ENCODE results near the gene RPL14. TPM values are rescaled to one million over a fixed set of nuclear protein-coding genes. Genes with fewer than 3 reads are reported as not detected.

RPL14 gene
- total and polyA plus RNA-seq, 2 of the 13 experiments (the other 11 are each of a cell fraction or from before 2014, with no cell fraction given), result 502 to 1,291 TPM

GRCh38 chr3:40456940-40457823 is at the start of gene RPL14 (continued):
- TF ChIP-seq, protein P1, sequence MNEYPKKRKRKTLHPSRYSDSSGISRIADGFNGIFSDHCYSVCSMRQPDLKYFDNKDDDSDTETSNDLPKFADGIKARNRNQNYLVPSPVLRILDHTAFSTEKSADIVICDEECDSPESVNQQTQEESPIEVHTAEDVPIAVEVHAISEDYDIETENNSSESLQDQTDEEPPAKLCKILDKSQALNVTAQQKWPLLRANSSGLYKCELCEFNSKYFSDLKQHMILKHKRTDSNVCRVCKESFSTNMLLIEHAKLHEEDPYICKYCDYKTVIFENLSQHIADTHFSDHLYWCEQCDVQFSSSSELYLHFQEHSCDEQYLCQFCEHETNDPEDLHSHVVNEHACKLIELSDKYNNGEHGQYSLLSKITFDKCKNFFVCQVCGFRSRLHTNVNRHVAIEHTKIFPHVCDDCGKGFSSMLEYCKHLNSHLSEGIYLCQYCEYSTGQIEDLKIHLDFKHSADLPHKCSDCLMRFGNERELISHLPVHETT (CRISPR knock-in tag; conservative IDR thresholded peaks at IDR 0.05), result peak; percentile 49
- TF ChIP-seq TAF1 (CRISPR knock-in tag; IDR thresholded peaks at IDR 0.05), result peak; percentile 95
- no peak for TF ChIP-seq ZMAT5 (CRISPR knock-in tag; IDR thresholded peaks at IDR 0.05; ENCODE audit: borderline replicate concordance, low read depth)
- TF ChIP-seq ZNF234 (CRISPR knock-in tag; conservative IDR thresholded peaks at IDR 0.05), result peak; percentile 78
- TF ChIP-seq ATF2 (CRISPR knock-in tag; IDR thresholded peaks at IDR 0.05), result peak; percentile 58; the same call in 1 of the 2 replicates
- TF ChIP-seq ZNF83 (CRISPR knock-in tag; IDR thresholded peaks at IDR 0.05; ENCODE audit: borderline replicate concordance), result peak; percentile 68; the same call in 1 of the 2 replicates
- TF ChIP-seq ZEB1 (IDR thresholded peaks at IDR 0.05; ENCODE audit: insufficient replicate concordance, low read depth), result no peak
- TF ChIP-seq ZNF205 (CRISPR knock-in tag; IDR thresholded peaks at IDR 0.05), result peak; percentile 33; the same call in 1 of the 2 replicates
- no peak for TF ChIP-seq ZNF24 (IDR thresholded peaks at IDR 0.05)
- TF ChIP-seq REL (CRISPR knock-in tag; conservative IDR thresholded peaks at IDR 0.05), result 0 out of 2 replicates have a peak, but pooled peaks have one; percentile 25
- TF ChIP-seq HES4 (CRISPR knock-in tag; IDR thresholded peaks at IDR 0.05; ENCODE audit: borderline replicate concordance), result peak; percentile 81
- TF ChIP-seq RFX5 (IDR thresholded peaks at IDR 0.05; ENCODE audit: low read depth, low read length), result no peak
- TF ChIP-seq, protein P2, sequence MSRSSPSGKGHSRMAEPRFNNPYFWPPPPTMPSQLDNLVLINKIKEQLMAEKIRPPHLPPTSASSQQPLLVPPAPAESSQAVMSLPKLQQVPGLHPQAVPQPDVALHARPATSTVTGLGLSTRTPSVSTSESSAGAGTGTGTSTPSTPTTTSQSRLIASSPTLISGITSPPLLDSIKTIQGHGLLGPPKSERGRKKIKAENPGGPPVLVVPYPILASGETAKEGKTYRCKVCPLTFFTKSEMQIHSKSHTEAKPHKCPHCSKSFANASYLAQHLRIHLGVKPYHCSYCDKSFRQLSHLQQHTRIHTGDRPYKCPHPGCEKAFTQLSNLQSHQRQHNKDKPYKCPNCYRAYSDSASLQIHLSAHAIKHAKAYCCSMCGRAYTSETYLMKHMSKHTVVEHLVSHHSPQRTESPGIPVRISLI (CRISPR knock-in tag; IDR thresholded peaks at IDR 0.05; ENCODE audit: borderline replicate concordance), result no peak
- TF ChIP-seq KMT2B (CRISPR knock-in tag; IDR thresholded peaks at IDR 0.05), result peak; percentile 78; the same call in 1 of the 2 replicates
- TF ChIP-seq SMARCC2 (IDR thresholded peaks at IDR 0.05), result no peak
- no peak for TF ChIP-seq ZNF839 (CRISPR knock-in tag; IDR thresholded peaks at IDR 0.05; ENCODE audit: borderline replicate concordance)
- peak; percentile 79; the same call in 1 of the 2 replicates for TF ChIP-seq KDM2A (CRISPR knock-in tag; IDR thresholded peaks at IDR 0.05; ENCODE audit: borderline replicate concordance, low read depth)
- TF ChIP-seq IKZF5 (CRISPR knock-in tag; IDR thresholded peaks at IDR 0.05), result peak; percentile 54; the same call in 1 of the 2 replicates
- no peak; the same call in 1 of the 2 replicates for TF ChIP-seq BCL6 (CRISPR knock-in tag; IDR thresholded peaks at IDR 0.05)
